ENCODE results near the gene TSFM. TPM values are rescaled to one million over a fixed set of nuclear protein-coding genes. Genes with fewer than 3 reads are reported as not detected.
A peak's percentile ranks its signal among the peaks of the same experiment; 100 is the strongest.

The TSFM gene
- total and polyA plus RNA-seq, 5 experiments from 2014 or later, result 18.9 to 31.0 (median 28.3) TPM

- peaks cover 0 to 40% (median 8%) of the 10 kb centered on the region in 3 donors for H3K36me3 Mint-ChIP-seq
- no peaks in the 10 kb centered on the region for H3K9me3 Mint-ChIP-seq
- peak overlapping the region in 9 of 10 donors; percentile 84 to 100 (median 97) for H3K27ac Mint-ChIP-seq
- peak overlapping the region; percentile 89 to 96 (median 94) for H3K4me3 Mint-ChIP-seq
- ATAC-seq (no peak), DNase-seq (no peak)
- H3K4me1 Mint-ChIP-seq, result peaks cover 39 to 55% (median 49%) of the 10 kb centered on the region in 4 donors
- no peaks in the 10 kb centered on the region for H3K27me3 Mint-ChIP-seq
- POLR2A ChIA-PET, result interaction anchor here (1.9 kb wide), 1 partner anchor 9 kb away, joined by 12 read pairs; no protein-coding TSS in a partner anchor
These were observed 31.8 kb upstream of the TSFM start for GRCh38 chr12:57750561-57751431.

GRCh38 chr12:57751432-57751787 lies 31.2 kb upstream of the TSFM start:
- H3K36me3 Mint-ChIP-seq, result peaks cover 0 to 37% (median 8%) of the 10 kb centered on the region in 3 donors
- DNase-seq (no peak), ATAC-seq (no peak)
- peaks cover 37 to 54% (median 48%) of the 10 kb centered on the region in 4 donors for H3K4me1 Mint-ChIP-seq
- H3K4me3 Mint-ChIP-seq, result peak overlapping the region; percentile 89 to 96 (median 94)
- POLR2A ChIA-PET, result interaction anchor here (0.9 to 1.9 kb wide), 5 partner anchors 9 to 640 kb away, joined by 3 to 13 read pairs (median 4); partner anchors contain the start of gene TSFM
- H3K27me3 Mint-ChIP-seq, result no peaks in the 10 kb centered on the region
- peak overlapping the region; percentile 91 to 100 (median 97) for H3K27ac Mint-ChIP-seq
- H3K9me3 Mint-ChIP-seq, result no peaks in the 10 kb centered on the region

DNA sequence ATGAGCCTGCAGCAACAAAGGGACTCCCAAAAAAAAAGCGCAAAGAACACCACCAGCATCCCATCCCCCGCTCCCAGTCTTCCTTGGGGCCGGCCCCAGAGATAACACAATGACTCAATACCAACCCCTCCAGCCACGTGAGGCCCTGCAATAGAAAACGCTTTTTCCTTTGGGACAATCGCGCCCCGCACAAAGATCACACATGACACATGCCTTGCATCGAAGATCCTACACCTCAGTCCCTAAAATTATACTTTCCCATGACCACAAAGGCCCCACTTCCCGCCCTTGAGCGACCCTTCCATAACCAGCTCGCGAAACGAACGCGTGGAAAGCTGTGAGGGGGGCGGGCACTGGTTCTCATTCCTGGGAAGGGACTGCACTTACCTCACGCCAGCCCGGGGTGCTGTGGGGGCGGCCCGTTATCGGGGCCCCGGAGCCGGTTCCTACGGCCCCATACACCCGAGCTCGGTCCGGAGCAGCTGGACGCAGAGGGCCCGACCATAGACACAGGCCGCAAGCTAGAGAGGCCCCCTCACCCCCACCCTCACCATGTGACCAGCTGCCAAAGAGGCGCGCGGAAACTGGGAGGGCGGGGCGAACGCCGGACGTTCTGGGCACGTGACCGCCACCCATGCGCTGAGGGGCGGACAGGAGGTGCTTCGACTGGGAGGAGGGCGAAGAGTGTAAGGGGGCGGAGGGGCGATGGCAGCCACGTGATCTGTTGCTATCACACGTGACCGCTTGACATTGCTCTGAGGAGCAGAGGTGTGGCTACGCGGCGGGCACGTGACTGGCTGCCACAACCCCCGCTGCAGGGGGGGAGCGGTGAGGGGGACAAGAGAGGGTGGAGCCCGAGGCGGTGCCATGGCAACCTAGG lies 30.6 kb upstream of the TSFM start, which contains the start of gene CDK4:
CDK4 (minus strand) TSS at position 523 of the 880 bp plus-strand sequence. CDS start 593 bp downstream, outside the sequence.
- POLR2A ChIA-PET, result interaction anchor here (0.6 to 1.2 kb wide), 9 partner anchors 10 to 640 kb away, joined by 3 to 13 read pairs (median 4); partner anchors contain the start of genes CTDSP2, OS9 and TSFM
- Mint-ChIP-seq H3K27me3 (no peaks in the 10 kb centered on the region), H3K36me3 (peaks cover 0 to 34% (median 8%) of the 10 kb centered on the region in 3 donors), H3K4me1 (peaks cover 40 to 57% (median 52%) of the 10 kb centered on the region in 4 donors), H3K9me3 (no peaks in the 10 kb centered on the region), H3K4me3 (peak within 1 kb of the TSS; percentile 89 to 96 (median 94)), H3K27ac (peak within 1 kb of the TSS; percentile 91 to 100 (median 97))
- ATAC-seq, result peak; percentile 60 to 78
- peak; percentile 94 to 100 (median 99) for DNase-seq

- POLR2A ChIA-PET, result interaction anchor here (0.9 to 1.2 kb wide), 6 partner anchors 11 to 94 kb away, joined by 3 to 13 read pairs (median 4); partner anchors contain the start of gene CTDSP2
- peak overlapping the region; percentile 89 to 96 (median 94) for H3K4me3 Mint-ChIP-seq
- no peaks in the 10 kb centered on the region for H3K27me3 Mint-ChIP-seq
- H3K27ac Mint-ChIP-seq, result peak overlapping the region; percentile 91 to 100 (median 97)
- H3K36me3 Mint-ChIP-seq, result peaks cover 0 to 33% (median 8%) of the 10 kb centered on the region in 3 donors
- ATAC-seq (no peak), DNase-seq (no peak)
- H3K4me1 Mint-ChIP-seq, result peaks cover 40 to 61% (median 55%) of the 10 kb centered on the region in 4 donors
- no peaks in the 10 kb centered on the region for H3K9me3 Mint-ChIP-seq
These were observed 30.0 kb upstream of the TSFM start for GRCh38 chr12:57752668-57753000.

- no peak for ATAC-seq
- Mint-ChIP-seq H3K27ac (peak overlapping the region; percentile 94 to 100 (median 97)), H3K4me1 (peaks cover 45 to 69% (median 62%) of the 10 kb centered on the region in 4 donors), H3K36me3 (peaks cover 0 to 30% (median 0%) of the 10 kb centered on the region in 3 donors), H3K27me3 (no peaks in the 10 kb centered on the region), H3K9me3 (no peaks in the 10 kb centered on the region), H3K4me3 (peak overlapping the region; percentile 84 to 100 (median 92))
- no peak for DNase-seq
- POLR2A ChIA-PET, result interaction anchor here (0.6 to 1.0 kb wide), 6 partner anchors 9 to 180 kb away, joined by 3 to 7 read pairs (median 4); partner anchors contain the start of genes EEF1AKMT3, METTL1 and TSPAN31
These were observed 28.7 kb upstream of the TSFM start for GRCh38 chr12:57753756-57754337.

GRCh38 chr12:57754411-57755193 lies 28.0 kb upstream of the TSFM start, which contains the start of gene MARCHF9:
Gene MARCHF9 (plus strand): TSS chr12:57755103. CDS start chr12:57755529, 426 bp downstream.
- Mint-ChIP-seq H3K9me3 (no peaks in the 10 kb centered on the region), H3K27ac (peak within 1 kb of the TSS; percentile 94 to 100 (median 97)), H3K4me3 (peak within 1 kb of the TSS; percentile 84 to 100 (median 92)), H3K36me3 (peaks cover 0 to 31% (median 0%) of the 10 kb centered on the region in 3 donors), H3K4me1 (peaks cover 48 to 73% (median 67%) of the 10 kb centered on the region in 4 donors), H3K27me3 (no peaks in the 10 kb centered on the region)
- DNase-seq (peak; percentile 67 to 94 (median 81)), ATAC-seq (peak; percentile 41 to 45)
- POLR2A ChIA-PET, result interaction anchor here (0.6 to 2.6 kb wide), 8 partner anchors 10 to 142 kb away, joined by 3 to 13 read pairs (median 4); partner anchors contain the start of genes EEF1AKMT3, METTL1, TSFM and TSPAN31

DNA sequence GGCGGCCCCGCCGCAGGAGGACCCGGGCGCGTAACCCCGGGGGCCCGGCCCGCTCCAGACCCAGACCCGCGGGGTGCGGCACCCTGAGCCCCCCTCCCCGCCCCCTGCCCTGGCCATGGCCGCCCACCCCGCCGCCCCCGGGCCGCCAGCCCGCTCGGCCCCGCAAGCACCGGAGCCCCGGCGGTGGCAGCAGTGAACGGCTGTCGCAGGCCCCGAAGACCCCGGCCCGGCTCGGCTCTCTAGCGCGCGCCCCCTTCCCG lies 27.5 kb upstream of the TSFM start:
- Mint-ChIP-seq H3K27ac (peak overlapping the region in 1 of 10 donors; percentile 53), H3K4me3 (peak overlapping the region in 6 of 10 donors; percentile 16 to 89 (median 29)), H3K9me3 (no peaks in the 10 kb centered on the region), H3K4me1 (peaks cover 50 to 79% (median 71%) of the 10 kb centered on the region in 4 donors), H3K27me3 (no peaks in the 10 kb centered on the region), H3K36me3 (peaks cover 0 to 34% (median 0%) of the 10 kb centered on the region in 3 donors)
- no peak for DNase-seq
- no peak for ATAC-seq
- POLR2A ChIA-PET, result interaction anchor here (0.6 to 2.6 kb wide), 3 partner anchors 14 to 142 kb away, joined by 3 to 13 read pairs (median 12); partner anchors contain the start of gene TSFM

DNA sequence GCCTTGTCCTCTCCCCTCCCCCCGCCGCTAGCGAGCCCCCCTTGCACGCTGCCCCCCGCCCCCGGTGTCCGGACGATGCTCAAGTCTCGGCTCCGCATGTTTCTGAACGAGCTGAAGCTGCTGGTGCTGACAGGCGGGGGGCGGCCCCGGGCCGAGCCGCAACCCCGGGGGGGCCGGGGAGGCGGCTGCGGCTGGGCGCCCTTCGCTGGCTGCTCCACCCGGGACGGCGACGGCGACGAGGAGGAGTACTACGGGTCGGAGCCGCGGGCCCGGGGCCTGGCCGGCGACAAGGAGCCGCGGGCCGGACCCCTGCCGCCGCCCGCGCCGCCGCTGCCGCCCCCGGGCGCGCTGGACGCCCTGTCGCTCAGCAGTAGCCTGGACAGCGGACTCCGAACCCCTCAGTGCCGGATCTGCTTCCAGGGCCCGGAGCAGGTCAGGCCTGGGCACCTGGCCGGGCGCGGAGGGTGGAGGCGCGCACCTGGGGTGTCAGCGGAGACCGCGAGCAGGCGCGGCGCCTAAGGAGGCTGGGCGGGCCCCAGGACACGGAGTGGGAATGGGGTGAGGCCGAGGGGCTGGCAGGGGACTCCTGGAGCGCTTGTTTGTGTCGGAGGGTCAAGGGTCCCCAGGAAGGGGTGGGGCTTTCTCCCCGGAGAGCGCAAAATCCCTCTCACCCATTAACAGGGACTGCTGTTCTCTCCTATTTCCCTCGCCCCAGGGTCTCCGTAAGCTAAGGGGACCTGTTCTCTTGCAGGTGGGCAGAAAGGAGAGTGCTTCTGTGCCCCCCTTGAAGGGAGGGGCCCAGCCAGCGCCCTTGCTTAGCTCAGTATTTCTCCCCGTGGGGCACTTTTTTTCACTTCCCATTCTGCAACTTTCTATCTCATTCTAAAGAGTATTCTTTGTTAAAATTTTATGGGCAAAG lies 26.9 kb upstream of the TSFM start:
- ATAC-seq, result peak in 1 of 2 donors; percentile 20
- Mint-ChIP-seq H3K27me3 (no peaks in the 10 kb centered on the region), H3K27ac (peak overlapping the region; percentile 54 to 96 (median 93)), H3K36me3 (peaks cover 0 to 29% (median 0%) of the 10 kb centered on the region in 3 donors), H3K4me3 (peak overlapping the region; percentile 80 to 95 (median 91)), H3K9me3 (no peaks in the 10 kb centered on the region), H3K4me1 (peaks cover 47 to 76% (median 70%) of the 10 kb centered on the region in 4 donors)
- DNase-seq, result peak in 8 of 10 donors; percentile 32 to 78 (median 42)
- POLR2A ChIA-PET, result interaction anchor here (0.6 to 2.6 kb wide), 9 partner anchors 8 to 141 kb away, joined by 3 to 17 read pairs (median 9); partner anchors contain the start of genes CTDSP2, CYP27B1, TSFM and TSPAN31

- ATAC-seq (peak; percentile 20 to 22), DNase-seq (peak; percentile 51 to 84 (median 70))
- H3K27me3 Mint-ChIP-seq, result no peaks in the 10 kb centered on the region
- POLR2A ChIA-PET, result interaction anchor here (0.9 to 2.6 kb wide), 11 partner anchors 9 to 147 kb away, joined by 3 to 17 read pairs (median 8); partner anchors contain the start of genes CTDSP2, CYP27B1, EEF1AKMT3 and METTL1
- peak overlapping the region; percentile 80 to 95 (median 91) for H3K4me3 Mint-ChIP-seq
- no peaks in the 10 kb centered on the region for H3K9me3 Mint-ChIP-seq
- H3K27ac Mint-ChIP-seq, result peak overlapping the region; percentile 54 to 96 (median 93)
- H3K4me1 Mint-ChIP-seq, result peaks cover 45 to 70% (median 65%) of the 10 kb centered on the region in 4 donors
- H3K36me3 Mint-ChIP-seq, result peaks cover 0 to 28% (median 0%) of the 10 kb centered on the region in 3 donors
These were observed 25.9 kb upstream of the TSFM start for GRCh38 chr12:57756406-57757341.

All from naive thymus-derived CD8-positive, alpha-beta T cell (primary cell).